HG03558 (cell line): ENCODE results near the gene GADD45GIP1.
"Not testable (repeated sequence)": the region's sequence is repeated elsewhere in the genome, so short reads cannot be mapped to it uniquely, and the experiment has no call there.

Experiments
- ATAC-seq: cut with Tn5 transposase; IDR thresholded peaks from one replicate; pipeline ENCODE4 v1.9.1; 2021; ENCODE audit warnings: moderate number of reproducible peaks; ENCODE audit not compliant: unreplicated experiment; ENCODE audit errors: extremely low read depth

Gene GADD45GIP1

GRCh38 chr19:12944104-12944674 lies 12.8 kb downstream of the GADD45GIP1 start:
- no peak for ATAC-seq

DNA sequence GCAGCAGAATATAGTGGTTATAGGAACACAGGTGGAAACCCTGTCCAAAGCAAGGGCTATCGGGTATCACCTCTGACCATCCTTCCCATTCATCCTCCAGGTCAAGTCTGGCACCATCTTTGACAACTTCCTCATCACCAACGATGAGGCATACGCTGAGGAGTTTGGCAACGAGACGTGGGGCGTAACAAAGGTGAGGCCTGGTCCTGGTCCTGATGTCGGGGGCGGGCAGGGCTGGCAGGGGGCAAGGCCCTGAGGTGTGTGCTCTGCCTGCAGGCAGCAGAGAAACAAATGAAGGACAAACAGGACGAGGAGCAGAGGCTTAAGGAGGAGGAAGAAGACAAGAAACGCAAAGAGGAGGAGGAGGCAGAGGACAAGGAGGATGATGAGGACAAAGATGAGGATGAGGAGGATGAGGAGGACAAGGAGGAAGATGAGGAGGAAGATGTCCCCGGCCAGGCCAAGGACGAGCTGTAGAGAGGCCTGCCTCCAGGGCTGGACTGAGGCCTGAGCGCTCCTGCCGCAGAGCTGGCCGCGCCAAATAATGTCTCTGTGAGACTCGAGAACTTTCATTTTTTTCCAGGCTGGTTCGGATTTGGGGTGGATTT lies 13.5 kb downstream of the GADD45GIP1 start:
- no peak for ATAC-seq

DNA sequence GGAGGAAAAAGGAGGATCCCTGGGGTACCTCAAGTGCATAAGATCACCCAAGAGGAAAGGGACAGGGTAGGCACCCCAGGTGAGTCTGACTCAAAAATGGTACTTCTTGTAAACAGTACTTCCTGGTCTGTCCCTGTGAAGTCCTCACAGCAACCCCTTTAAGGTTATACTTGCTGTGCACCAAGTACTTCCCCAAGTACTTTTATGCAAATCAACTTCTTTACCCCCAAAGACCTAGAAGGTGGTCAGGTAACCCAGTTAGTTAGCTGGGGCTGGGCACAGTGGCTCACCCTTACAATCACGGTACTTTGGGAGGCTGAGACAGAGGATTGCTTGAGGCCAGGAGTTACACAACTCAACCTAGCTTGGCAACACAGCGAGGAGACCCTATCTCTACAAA lies 16.1 kb downstream of the GADD45GIP1 start:
- no peak for ATAC-seq

DNA sequence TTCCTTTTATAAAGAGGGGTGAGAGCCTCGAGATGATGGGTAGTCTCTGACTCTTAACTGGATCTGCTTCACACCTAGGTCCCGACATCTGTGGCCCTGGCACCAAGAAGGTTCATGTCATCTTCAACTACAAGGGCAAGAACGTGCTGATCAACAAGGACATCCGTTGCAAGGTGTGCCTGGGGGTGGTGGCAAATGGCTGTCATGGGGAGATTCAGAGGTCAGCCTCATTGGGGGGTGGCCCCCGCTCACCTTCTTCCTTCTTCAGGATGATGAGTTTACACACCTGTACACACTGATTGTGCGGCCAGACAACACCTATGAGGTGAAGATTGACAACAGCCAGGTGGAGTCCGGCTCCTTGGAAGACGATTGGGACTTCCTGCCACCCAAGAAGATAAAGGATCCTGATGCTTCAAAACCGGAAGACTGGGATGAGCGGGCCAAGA lies 17.0 kb downstream of the GADD45GIP1 start:
- no peak for ATAC-seq

DNA sequence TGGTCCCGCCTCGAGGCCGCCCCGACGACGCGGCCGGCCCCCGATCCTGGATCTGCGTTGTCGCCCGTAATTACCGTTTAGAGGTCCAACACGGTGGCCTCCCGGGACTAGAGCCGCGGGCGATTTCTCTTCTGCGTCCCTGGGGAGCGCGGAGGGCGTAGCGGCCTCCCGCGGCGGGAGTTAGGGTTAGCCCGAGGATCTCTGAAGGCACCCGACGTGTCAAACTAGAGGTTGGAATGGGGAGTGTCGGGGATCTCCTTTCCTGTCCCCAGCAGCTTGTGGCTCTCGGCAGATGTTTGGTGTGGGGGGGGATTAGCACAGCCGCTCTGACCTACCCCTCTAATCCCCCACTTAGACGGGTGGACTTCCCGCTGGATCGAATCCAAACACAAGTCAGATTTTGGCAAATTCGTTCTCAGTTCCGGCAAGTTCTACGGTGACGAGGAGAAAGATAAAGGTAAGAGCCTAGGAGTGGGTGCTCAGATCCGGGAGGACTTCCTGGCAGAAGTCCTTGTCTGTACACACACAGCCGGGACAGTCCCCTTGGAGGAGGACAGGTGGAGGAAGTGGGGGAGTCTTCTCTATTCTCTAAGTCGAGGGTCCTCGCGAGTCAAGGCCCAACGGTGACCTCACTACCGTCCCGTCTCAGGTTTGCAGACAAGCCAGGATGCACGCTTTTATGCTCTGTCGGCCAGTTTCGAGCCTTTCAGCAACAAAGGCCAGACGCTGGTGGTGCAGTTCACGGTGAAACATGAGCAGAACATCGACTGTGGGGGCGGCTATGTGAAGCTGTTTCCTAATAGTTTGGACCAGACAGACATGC lies 18.0 kb downstream of the GADD45GIP1 start:
- no peak for ATAC-seq

DNA sequence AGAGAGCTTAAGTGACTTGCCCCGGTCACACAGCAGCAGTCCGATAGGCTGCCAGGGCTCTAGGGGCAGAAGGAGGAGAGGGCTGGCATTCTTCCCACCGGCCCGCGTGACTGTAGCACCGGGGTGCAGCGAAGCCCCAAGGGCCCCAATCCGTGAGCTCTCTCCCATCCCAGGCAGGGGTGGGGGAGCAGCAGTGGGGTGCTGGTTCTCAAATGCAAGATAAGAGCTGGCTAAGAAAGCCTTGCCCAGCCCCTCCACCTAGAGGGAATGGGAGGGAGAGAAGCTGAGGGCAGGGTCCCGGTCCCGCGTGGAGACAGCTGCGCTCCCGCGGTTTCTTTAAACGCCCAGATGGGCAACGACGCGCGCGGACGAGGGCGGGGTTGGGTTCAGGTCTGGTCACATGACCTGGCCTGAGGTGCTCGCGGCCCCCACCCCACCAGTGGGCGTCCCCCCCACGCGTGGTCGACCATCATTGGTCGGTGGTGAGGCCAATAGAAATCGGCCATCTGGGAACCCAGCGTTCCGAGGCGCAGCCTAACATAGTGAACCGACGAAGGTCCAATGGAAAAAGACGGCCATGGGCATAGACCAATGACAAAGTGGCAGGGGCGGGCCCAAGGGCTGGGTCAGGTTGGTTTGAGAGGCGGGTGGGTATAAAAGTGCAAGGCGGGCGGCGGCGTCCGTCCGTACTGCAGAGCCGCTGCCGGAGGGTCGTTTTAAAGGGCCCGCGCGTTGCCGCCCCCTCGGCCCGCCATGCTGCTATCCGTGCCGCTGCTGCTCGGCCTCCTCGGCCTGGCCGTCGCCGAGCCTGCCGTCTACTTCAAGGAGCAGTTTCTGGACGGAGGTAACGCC lies 18.9 kb downstream of the GADD45GIP1 start, which contains the start of gene CALR:
CALR (plus strand) TSS at position 683 of the 852 bp plus-strand sequence; CDS start at position 754, 71 bp downstream.
- ATAC-seq, result peak; percentile 55

GRCh38 chr19:12937093-12937926 lies 19.7 kb downstream of the GADD45GIP1 start:
- no peak for ATAC-seq

GRCh38 chr19:12936582-12936981 lies 20.4 kb downstream of the GADD45GIP1 start:
- ATAC-seq, result no peak

- ATAC-seq, result no peak
Observed at GRCh38 chr19:12935071-12935470, 22.0 kb downstream of the GADD45GIP1 start.

GRCh38 chr19:12933287-12934072 lies 23.5 kb downstream of the GADD45GIP1 start, which contains the start of gene FARSA:
TSS of gene FARSA (minus strand) at chr19:12933711. CDS start at chr19:12933696, 15 bp downstream.
- no peak for ATAC-seq

DNA sequence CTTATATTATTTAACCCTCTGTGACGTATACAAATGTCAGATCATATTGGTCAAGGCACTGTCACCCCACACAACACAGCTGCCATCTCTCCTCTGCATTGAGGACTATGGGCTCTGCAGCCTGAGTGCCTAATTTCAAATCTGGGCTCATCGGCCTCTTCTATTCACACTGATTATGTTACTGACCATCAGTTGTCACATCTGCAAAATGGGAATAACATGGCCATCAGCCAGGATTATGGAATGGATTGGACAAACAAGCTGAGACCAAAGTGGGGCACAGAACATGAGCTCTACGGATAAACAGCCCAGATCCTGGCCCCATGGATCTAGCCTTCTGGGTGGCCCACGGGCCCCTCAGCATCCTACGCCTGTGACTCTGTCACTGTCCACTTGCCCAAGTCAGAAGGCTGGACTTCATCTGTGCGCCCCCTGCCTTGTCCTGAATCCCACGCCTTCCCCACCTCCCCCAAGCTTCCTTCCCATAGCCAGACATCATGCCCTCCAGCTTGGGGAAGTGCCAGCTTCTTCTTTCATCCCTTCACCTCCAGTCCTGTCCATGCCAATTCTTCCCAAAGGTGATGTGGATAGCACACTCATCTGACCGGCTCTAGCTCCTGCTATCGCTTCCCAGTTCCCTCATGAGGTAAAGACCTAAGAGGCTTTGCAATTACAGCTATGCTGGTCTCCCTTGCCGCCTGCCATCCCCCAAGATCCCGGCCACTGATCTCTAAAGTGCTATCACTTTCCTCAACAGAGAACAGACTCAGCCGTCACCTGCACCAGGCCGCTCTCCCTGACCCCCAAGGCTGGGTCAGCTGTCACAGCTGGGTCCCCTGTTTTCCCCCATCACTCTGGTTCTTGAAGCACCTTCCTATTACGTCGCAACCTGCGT lies 24.4 kb downstream of the GADD45GIP1 start:
- no peak for ATAC-seq

GRCh38 chr19:12930002-12930645 lies 26.9 kb downstream of the GADD45GIP1 start:
- no peak for ATAC-seq

- ATAC-seq, result no peak
Observed at GRCh38 chr19:12924621-12925310, 32.3 kb downstream of the GADD45GIP1 start.

DNA sequence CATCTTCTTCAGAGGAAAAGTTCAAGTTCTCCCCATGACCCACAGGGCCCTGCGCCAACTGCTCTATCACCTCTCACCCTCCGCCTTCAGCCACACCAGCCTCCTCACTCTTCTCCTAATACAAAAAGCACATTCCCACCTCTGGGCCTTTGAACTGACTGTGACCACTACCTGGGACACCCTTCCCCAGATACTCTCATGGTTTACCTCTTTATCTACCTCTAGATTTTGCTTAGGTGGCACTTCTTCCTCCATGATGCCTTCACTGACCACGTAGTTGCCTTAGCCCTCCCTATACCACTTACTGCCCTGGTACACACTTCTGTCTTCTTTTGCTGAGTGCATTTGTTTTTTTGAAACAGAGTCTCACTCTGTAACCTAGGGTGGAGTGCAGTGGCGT lies 34.1 kb downstream of the GADD45GIP1 start:
- ATAC-seq, result no peak

DNA sequence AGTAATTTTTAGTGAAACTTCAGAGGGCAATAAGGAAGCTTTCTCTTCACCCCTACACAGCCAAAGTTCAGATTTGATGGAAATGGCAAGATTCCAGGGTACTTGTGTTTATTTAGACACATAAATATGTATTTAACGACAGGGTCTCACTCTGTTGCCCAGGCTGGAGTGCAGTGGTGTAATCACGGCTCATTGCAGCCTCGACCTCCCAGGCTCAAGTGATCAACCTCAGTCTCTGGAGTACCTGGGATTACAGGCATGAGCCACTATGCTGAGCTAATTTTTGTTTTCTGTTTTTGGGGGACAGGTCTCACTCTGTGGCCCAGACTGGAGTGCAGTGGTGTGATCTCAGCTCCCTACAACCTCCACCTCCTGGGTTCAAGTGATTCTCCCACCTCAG lies 36.0 kb downstream of the GADD45GIP1 start:
- no peak for ATAC-seq

DNA sequence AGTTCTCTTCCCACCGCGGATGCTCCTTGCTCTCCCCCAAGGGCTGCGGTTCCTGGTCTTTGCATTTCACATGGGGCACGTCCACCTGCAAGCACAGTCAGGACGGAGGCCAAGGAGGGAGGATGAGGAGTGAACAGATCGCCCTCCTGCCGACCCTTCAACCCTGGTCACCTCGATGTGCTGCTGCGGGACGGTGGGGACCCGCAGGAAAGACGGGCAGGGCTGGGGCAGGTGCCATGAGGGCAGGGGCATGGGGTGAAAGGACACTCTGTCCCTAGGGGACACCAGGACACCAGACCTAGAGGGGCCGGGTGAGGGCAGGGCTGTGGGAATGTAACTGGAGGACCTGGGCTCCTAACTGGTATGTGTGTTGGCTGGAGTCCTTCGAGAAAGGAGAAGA lies 38.8 kb downstream of the GADD45GIP1 start:
- ATAC-seq, result no peak

GRCh38 chr19:12915860-12916259 lies 41.2 kb downstream of the GADD45GIP1 start:
- not testable (repeated sequence) for ATAC-seq
